Tibial nerve (tissue), 4 donors: ENCODE data around the gene AQP12B.

ENCODE experiments used
- CTCF ChIP-seq, 5 experiments: fragments of 200-600 bp in 3 of 5; fragments of 450-650 bp in 2 of 5; sonication (generic) in 3 of 5; IDR thresholded peaks; one replicate each; pipeline ENCODE4 v1.5.1; 2016 to 2019; ENCODE audit warnings: antibody characterized with exemption in 5 of 5, mild to moderate bottlenecking in 3 of 5, moderate library complexity in 2 of 5
- EP300 ChIP-seq, 2 donors: sonication (generic); formaldehyde crosslinking; IDR thresholded peaks; one replicate each; pipeline ENCODE4 v1.6.1; 2017; ENCODE audit warnings: antibody characterized with exemption in 2 of 2, mild to moderate bottlenecking in 1 of 2
- POLR2A ChIP-seq, 2 donors: fragments of 450-650 bp; IDR thresholded peaks; one replicate each; pipeline ENCODE4 v1.6.1; 2017; ENCODE audit warnings: antibody characterized with exemption in 2 of 2, mild to moderate bottlenecking in 2 of 2, moderate library complexity in 2 of 2

GRCh38 chr2:240650254-240650965, 32.3 kb downstream of the AQP12B start:
- no peak for TF ChIP-seq CTCF (IDR thresholded peaks at IDR 0.05)
- TF ChIP-seq POLR2A (IDR thresholded peaks at IDR 0.05), result no peak
- no peak for TF ChIP-seq EP300 (IDR thresholded peaks at IDR 0.05)
